HCT116 (cell line): Measurements from ENCODE around the gene CDH22. TPM values are rescaled to one million over a fixed set of nuclear protein-coding genes. Genes with fewer than 3 reads are reported as not detected.

ENCODE experiments used
- ATAC-seq: fragments of 200-7000 bp; cut with Tn5 transposase; 2 replicates; pipeline ENCODE4 v1.9.1; 2020; ENCODE audit warnings: mild to moderate bottlenecking, moderate library complexity
- BruUV-seq: library from RNA; stranded (reverse); fragments of 400-500 nt; replicated peaks from 2 replicates; lab custom pipeline; 2021; lab: Mats Ljungman, UMichigan
- CTCF ChIA-PET: fragments of 300-600 bp; sonication (Branson Sonifier 250); formaldehyde crosslinking; loops from one replicate; lab custom pipeline; 2021; ENCODE audit warnings: antibody characterized with exemption; lab: Charles Lee
- POLR2A ChIA-PET: fragments of 300-600, 350-600 bp; sonication (Branson Sonifier 250); formaldehyde crosslinking; loops from one replicate; lab custom pipeline; 2021; ENCODE audit warnings: antibody characterized with exemption; lab: Charles Lee
- RAD21 ChIA-PET, 2 experiments: fragments of 300-600 bp; sonication (Branson Sonifier 250); formaldehyde crosslinking; loops; one replicate each; lab custom pipeline; 2023; ENCODE audit warnings: low total read pairs in 2 of 2; ENCODE audit not compliant: uncharacterized antibody in 2 of 2, unreplicated experiment in 2 of 2, low non-redundant PET in 1 of 2; lab: Charles Lee
- DNase-seq: peaks from one replicate; pipeline ENCODE4 v3.0.0-alpha.2; 2010; ENCODE audit warnings: low read depth, low spot score
- H2AFZ ChIP-seq: fragments of 200-600 bp; shearing (Covaris generic), sonication (generic); 2 replicates; pipeline ENCODE4 v1.6.1; 2017; ENCODE audit warnings: low read depth, mixed run types, mixed read lengths, antibody characterized with exemption, low read length; ENCODE audit not compliant: poor library complexity, severe bottlenecking
- H3K27ac ChIP-seq: 2 replicates; pipeline ENCODE4 v1.5.1; 2012; ENCODE audit warnings: low read depth, low read length
- H3K27me3 ChIP-seq: fragments of 200-600 bp; sonication (generic); 2 replicates; pipeline ENCODE4 v1.6.1; 2016; ENCODE audit warnings: mixed run types, low read length, mixed read lengths; ENCODE audit not compliant: insufficient read depth
- H3K36me3 ChIP-seq, 2 experiments: fragments of 200-500 bp in 1 of 2; fragments of 200-600 bp in 1 of 2; sonication (Bioruptor generic) in 1 of 2; sonication (generic) in 1 of 2; 2 replicates each; pipeline versions ENCODE4 v1.5.1 to v1.6.1; 2014 to 2016; ENCODE audit warnings: low read length in 2 of 2, inconsistent platforms in 1 of 2, mixed read lengths in 1 of 2, mixed run types in 1 of 2; ENCODE audit not compliant: insufficient read depth in 2 of 2, control insufficient read depth in 1 of 2
- H3K4me1 ChIP-seq, 2 experiments: fragments of 200-600 bp in 1 of 2; sonication (generic) in 1 of 2; 2 replicates each; pipeline versions ENCODE4 v1.5.1 to v1.6.1; 2012 to 2017; ENCODE audit warnings: low read length in 2 of 2, inconsistent platforms in 1 of 2, mild to moderate bottlenecking in 1 of 2, mixed read lengths in 1 of 2, mixed run types in 1 of 2, moderate library complexity in 1 of 2; ENCODE audit not compliant: insufficient read depth in 2 of 2, control insufficient read depth in 1 of 2
- H3K4me2 ChIP-seq: fragments of 200-600 bp; sonication (generic); 2 replicates; pipeline ENCODE4 v1.6.1; 2017; ENCODE audit warnings: mixed run types, low read length, mixed read lengths
- H3K4me3 ChIP-seq, 2 experiments: fragments of 200-600 bp in 1 of 2; sonication (generic) in 1 of 2; replicated peaks in 1 of 2; 2 replicates each; pipeline ENCODE4 v1.5.1; 2011 to 2016; ENCODE audit warnings: low read length in 2 of 2, control low read depth in 1 of 2, low read depth in 1 of 2, mild to moderate bottlenecking in 1 of 2, mixed read lengths in 1 of 2, mixed run types in 1 of 2
- H3K79me2 ChIP-seq: fragments of 200-600 bp; sonication (generic); 2 replicates; pipeline ENCODE4 v1.6.1; 2017; ENCODE audit warnings: mild to moderate bottlenecking, mixed run types, low read length, moderate library complexity, mixed read lengths; ENCODE audit not compliant: insufficient read depth
- H3K9ac ChIP-seq: fragments of 200-600 bp; sonication (generic); 2 replicates; pipeline ENCODE4 v1.6.1; 2016; ENCODE audit warnings: low read length, mixed read lengths
- H3K9me2 ChIP-seq: fragments of 200-600 bp; sonication (generic), shearing (Covaris generic); 2 replicates; pipeline ENCODE4 v1.6.1; 2017; ENCODE audit warnings: mixed run types, mild to moderate bottlenecking, moderate library complexity; ENCODE audit not compliant: insufficient read depth
- H3K9me3 ChIP-seq, 2 experiments: fragments of 200-500 bp in 1 of 2; fragments of 200-600 bp in 1 of 2; sonication (Bioruptor generic) in 1 of 2; sonication (generic) in 1 of 2; 2 replicates each; pipeline ENCODE4 v1.6.1; 2014 to 2017; ENCODE audit warnings: low read length in 2 of 2, mixed read lengths in 2 of 2, inconsistent platforms in 1 of 2, low read depth in 1 of 2, mild to moderate bottlenecking in 1 of 2, mixed run types in 1 of 2, moderate library complexity in 1 of 2; ENCODE audit not compliant: control insufficient read depth in 1 of 2, insufficient read depth in 1 of 2
- H4K20me1 ChIP-seq: fragments of 200-600 bp; sonication (generic), shearing (Covaris generic); 2 replicates; pipeline ENCODE4 v1.6.1; 2017; ENCODE audit warnings: mixed run types, mild to moderate bottlenecking, moderate library complexity; ENCODE audit not compliant: insufficient read depth
- ATF3 ChIP-seq: IDR thresholded peaks from 2 replicates; pipeline ENCODE4 v1.6.1; 2012
- EZH2 ChIP-seq: fragments of 200-600 bp; sonication (generic); IDR thresholded peaks from 2 replicates; pipeline ENCODE4 v1.6.1; 2017; ENCODE audit warnings: antibody characterized with exemption, mixed run types
- FOSL1 ChIP-seq: IDR thresholded peaks from 2 replicates; pipeline ENCODE4 v1.6.1; 2012; ENCODE audit warnings: low read depth
- JUND ChIP-seq: IDR thresholded peaks from 2 replicates; pipeline ENCODE4 v1.6.1; 2012
- MAX ChIP-seq: IDR thresholded peaks from 2 replicates; pipeline ENCODE4 v1.6.1; 2012
- POLR2A ChIP-seq: IDR thresholded peaks from 2 replicates; pipeline ENCODE4 v1.7.0; 2011; ENCODE audit warnings: borderline replicate concordance; ENCODE audit not compliant: insufficient read depth, insufficient read length; ENCODE audit errors: extremely low read depth
- POLR2AphosphoS5 ChIP-seq: IDR thresholded peaks from 2 replicates; pipeline ENCODE4 v1.6.1; 2011; ENCODE audit warnings: mild to moderate bottlenecking, low read depth, low read length, moderate library complexity
- REST ChIP-seq: IDR thresholded peaks from 2 replicates; pipeline ENCODE4 v1.6.1; 2012; ENCODE audit warnings: low read depth
- SIN3A ChIP-seq: IDR thresholded peaks from 2 replicates; pipeline ENCODE4 v1.6.1; 2012; ENCODE audit warnings: low read depth
- SRF ChIP-seq: IDR thresholded peaks from 2 replicates; pipeline ENCODE4 v1.6.1; 2012; ENCODE audit warnings: low read depth
- YY1 ChIP-seq: IDR thresholded peaks from 2 replicates; pipeline ENCODE4 v1.6.1; 2011; ENCODE audit warnings: low read length, low read depth, moderate library complexity, mild to moderate bottlenecking; ENCODE audit not compliant: insufficient replicate concordance; ENCODE audit errors: extremely low read depth
- ZFX ChIP-seq: fragments of 450-650 bp; IDR thresholded peaks from 2 replicates; pipeline ENCODE4 v1.6.1; 2017
- intact Hi-C: fragments of 100-400 bp; cut with micrococcal nuclease; formaldehyde crosslinking; loops from 2 replicates; pipeline ENCODE4 v1.10.0; 2022
- total RNA-seq: library from RNA; stranded (reverse); gene quantifications from one replicate; pipeline ENCODE4 v1.2.1, GENCODE V29; 2021; ENCODE audit not compliant: unreplicated experiment
- TF ChIP-seq, protein P1 (sequence below): IDR thresholded peaks from 2 replicates; pipeline ENCODE4 v1.6.1; 2011; ENCODE audit warnings: mild to moderate bottlenecking, low read length, moderate library complexity; ENCODE audit not compliant: insufficient replicate concordance; ENCODE audit errors: extremely low read depth

Gene CDH22
- total RNA-seq, 1 experiment from 2014 or later = 1.8 TPM

- H3K9me2 ChIP-seq = no peaks in the 10 kb centered on the region
- ATAC-seq (no peak), DNase-seq (no peak)
- intact Hi-C loops = no loop called here
- H3K9ac ChIP-seq = no peak overlapping the region
- no peaks in the 10 kb centered on the region for H3K36me3 ChIP-seq
- H3K9me3 ChIP-seq = no peaks in the 10 kb centered on the region
- no peaks in the 10 kb centered on the region for H3K4me1 ChIP-seq
- ChIA-PET POLR2A (no interaction called here), RAD21 (no interaction called here), CTCF (no interaction called here)
- no peak overlapping the region for H3K4me2 ChIP-seq
- H2AFZ ChIP-seq = no peak overlapping the region
- H3K4me3 ChIP-seq = no peak overlapping the region
- H3K27ac ChIP-seq = no peak overlapping the region
- no peaks in the 10 kb centered on the region for H4K20me1 ChIP-seq
- H3K79me2 ChIP-seq = no peaks in the 10 kb centered on the region
- H3K27me3 ChIP-seq = no peaks in the 10 kb centered on the region
- no TSS peak for BruUV-seq
- no peak for TF ChIP-seq SIN3A
- TF ChIP-seq SRF = no peak
- TF ChIP-seq EZH2 = no peak
- TF ChIP-seq POLR2A = no peak
- TF ChIP-seq FOSL1 = no peak
- no peak for TF ChIP-seq MAX
- no peak for TF ChIP-seq ATF3
- TF ChIP-seq YY1 = no peak
- TF ChIP-seq ZFX = no peak
- TF ChIP-seq, protein P1, sequence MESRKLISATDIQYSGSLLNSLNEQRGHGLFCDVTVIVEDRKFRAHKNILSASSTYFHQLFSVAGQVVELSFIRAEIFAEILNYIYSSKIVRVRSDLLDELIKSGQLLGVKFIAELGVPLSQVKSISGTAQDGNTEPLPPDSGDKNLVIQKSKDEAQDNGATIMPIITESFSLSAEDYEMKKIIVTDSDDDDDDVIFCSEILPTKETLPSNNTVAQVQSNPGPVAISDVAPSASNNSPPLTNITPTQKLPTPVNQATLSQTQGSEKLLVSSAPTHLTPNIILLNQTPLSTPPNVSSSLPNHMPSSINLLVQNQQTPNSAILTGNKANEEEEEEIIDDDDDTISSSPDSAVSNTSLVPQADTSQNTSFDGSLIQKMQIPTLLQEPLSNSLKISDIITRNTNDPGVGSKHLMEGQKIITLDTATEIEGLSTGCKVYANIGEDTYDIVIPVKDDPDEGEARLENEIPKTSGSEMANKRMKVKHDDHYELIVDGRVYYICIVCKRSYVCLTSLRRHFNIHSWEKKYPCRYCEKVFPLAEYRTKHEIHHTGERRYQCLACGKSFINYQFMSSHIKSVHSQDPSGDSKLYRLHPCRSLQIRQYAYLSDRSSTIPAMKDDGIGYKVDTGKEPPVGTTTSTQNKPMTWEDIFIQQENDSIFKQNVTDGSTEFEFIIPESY = no peak
- TF ChIP-seq REST = no peak
- no peak for TF ChIP-seq JUND
- no peak for TF ChIP-seq POLR2AphosphoS5
- TF ChIP-seq, all 23 proteins: peak for 0
Observed at GRCh38 chr20:46186210-46186609, 122.1 kb downstream of the CDH22 start.
